Fibroblast of villous mesenchyme (primary cell): Measurements from ENCODE around the gene LRRC47. TPM values are rescaled to one million over a fixed set of nuclear protein-coding genes. Genes with fewer than 3 reads are reported as not detected.

Experiments
- DNase-seq: peaks from one replicate; pipeline ENCODE4 v3.0.0-alpha.2; 2010; ENCODE audit warnings: low read depth
- H3K4me3 ChIP-seq: 2 replicates; pipeline ENCODE4 v1.5.1; 2011; ENCODE audit warnings: low read depth, mild to moderate bottlenecking, low read length
- total RNA-seq: library from RNA; depleted of rRNA; stranded (reverse); fragments of >200 nt; gene quantifications from 2 replicates; pipeline ENCODE4 v1.2.3, GENCODE V29; 2012
- TF ChIP-seq, protein P1 (sequence below): IDR thresholded peaks from 2 replicates; pipeline ENCODE4 v1.5.1; 2012; ENCODE audit warnings: low read depth, mild to moderate bottlenecking, low read length; ENCODE audit not compliant: insufficient read depth

The LRRC47 gene
- total RNA-seq: 29.0 and 31.1 TPM in 2 replicates

DNA sequence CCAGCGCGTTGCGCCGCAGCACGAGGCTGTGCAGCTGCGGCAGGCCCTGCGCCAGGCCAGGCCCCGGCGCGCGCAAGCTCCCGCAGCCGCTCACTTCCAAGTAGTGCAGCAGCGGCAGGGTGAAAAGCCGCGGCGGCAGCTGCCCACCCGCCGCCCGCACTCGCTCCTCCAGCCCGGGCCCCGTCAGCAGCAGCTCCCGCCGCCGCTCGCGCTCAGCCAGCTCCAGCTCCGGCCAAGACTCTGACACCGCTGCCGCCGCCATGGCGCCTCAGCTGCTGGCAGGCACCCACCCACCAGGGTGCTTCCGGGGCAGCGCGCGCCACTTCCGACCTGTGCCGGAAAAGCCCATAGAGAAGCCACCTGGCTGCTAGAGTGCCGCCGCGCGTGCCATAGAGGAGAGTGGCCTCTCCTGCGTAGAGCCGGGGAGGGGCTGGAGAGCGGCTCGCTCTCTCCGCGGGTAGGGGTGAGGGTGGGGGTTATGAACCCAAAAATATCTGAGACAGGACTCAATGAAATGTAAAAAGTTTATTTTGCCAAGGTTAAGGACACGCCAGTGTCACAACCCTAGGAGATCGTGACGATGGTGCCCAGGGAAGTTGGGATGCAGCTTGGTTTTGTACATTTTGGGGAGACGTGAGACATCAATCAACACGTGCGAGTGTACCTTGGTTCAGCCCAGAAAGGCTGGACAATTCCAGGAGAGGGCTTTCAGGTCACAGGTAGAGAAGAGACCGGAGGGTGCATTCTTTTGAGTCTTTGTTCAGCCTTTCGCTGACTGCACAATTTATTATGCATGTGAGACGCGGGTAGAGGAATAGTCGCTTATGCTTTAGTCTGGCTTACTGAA, at the start of gene LRRC47:
LRRC47 (minus strand) TSS at position 284 of the 847 bp plus-strand sequence; CDS start at position 262, 22 bp downstream.
- peak; percentile 89 for DNase-seq
- TF ChIP-seq, protein P1, sequence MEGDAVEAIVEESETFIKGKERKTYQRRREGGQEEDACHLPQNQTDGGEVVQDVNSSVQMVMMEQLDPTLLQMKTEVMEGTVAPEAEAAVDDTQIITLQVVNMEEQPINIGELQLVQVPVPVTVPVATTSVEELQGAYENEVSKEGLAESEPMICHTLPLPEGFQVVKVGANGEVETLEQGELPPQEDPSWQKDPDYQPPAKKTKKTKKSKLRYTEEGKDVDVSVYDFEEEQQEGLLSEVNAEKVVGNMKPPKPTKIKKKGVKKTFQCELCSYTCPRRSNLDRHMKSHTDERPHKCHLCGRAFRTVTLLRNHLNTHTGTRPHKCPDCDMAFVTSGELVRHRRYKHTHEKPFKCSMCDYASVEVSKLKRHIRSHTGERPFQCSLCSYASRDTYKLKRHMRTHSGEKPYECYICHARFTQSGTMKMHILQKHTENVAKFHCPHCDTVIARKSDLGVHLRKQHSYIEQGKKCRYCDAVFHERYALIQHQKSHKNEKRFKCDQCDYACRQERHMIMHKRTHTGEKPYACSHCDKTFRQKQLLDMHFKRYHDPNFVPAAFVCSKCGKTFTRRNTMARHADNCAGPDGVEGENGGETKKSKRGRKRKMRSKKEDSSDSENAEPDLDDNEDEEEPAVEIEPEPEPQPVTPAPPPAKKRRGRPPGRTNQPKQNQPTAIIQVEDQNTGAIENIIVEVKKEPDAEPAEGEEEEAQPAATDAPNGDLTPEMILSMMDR: peak; percentile 20
- H3K4me3 ChIP-seq: peak within 1 kb of the TSS; percentile 76

DNA sequence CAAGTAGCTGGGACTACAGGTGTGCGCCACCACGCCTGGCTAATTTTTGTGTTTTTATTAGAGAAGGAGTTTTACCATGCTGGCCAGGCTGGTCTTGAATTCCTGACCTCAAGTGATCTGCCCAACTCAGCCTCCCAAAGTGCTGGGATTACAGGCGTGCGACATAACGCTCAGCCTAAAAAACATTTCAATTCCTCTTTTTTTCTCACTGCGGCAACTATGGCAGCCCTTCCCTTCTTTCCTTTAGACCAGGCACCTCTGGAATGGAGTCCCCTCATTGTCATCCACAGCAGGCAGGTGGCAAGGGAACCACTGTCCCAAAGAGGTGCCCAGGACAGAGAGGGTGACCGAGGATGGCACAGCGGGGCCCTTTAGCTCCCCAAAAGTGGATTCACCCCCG, 46.6 kb upstream of the LRRC47 start:
- no peak overlapping the region for H3K4me3 ChIP-seq
- TF ChIP-seq, protein P1: no peak
- DNase-seq: no peak

- no peak overlapping the region for H3K4me3 ChIP-seq
- DNase-seq: no peak
- TF ChIP-seq, protein P1: no peak
Observed at GRCh38 chr1:3841491-3841890, 45.2 kb upstream of the LRRC47 start.

GRCh38 chr1:3838788-3839187, 42.5 kb upstream of the LRRC47 start:
- no peak overlapping the region for H3K4me3 ChIP-seq
- TF ChIP-seq, protein P1: no peak
- DNase-seq: no peak

GRCh38 chr1:3837685-3838084, 41.4 kb upstream of the LRRC47 start:
- DNase-seq: no peak
- H3K4me3 ChIP-seq: no peak overlapping the region
- TF ChIP-seq, protein P1: no peak

- TF ChIP-seq, protein P1: no peak
- H3K4me3 ChIP-seq: no peak overlapping the region
- DNase-seq: no peak
Observed at GRCh38 chr1:3837200-3837599, 40.9 kb upstream of the LRRC47 start.
